CD4-positive, alpha-beta T cell treated with Interleukin-21 for 1 hour (primary cell): ENCODE measurements around the gene PARD3B.
A peak's percentile ranks its signal among the peaks of the same experiment; 100 is the strongest.

Source experiments
- DNase-seq: peaks from one replicate; pipeline ENCODE4 v3.0.0-alpha.2; 2020

PARD3B gene

GRCh38 chr2:205643391-205643885 lies 1098.2 kb downstream of the PARD3B start:
- DNase-seq, result no peak

GRCh38 chr2:205644018-205644417 lies 1098.7 kb downstream of the PARD3B start:
- DNase-seq, result no peak

- no peak for DNase-seq
Measured at GRCh38 chr2:205646680-205647079, 1101.4 kb downstream of the PARD3B start.

- DNase-seq, result no peak
Measured at GRCh38 chr2:205650450-205650849, 1105.2 kb downstream of the PARD3B start.

GRCh38 chr2:205650931-205651330 lies 1105.7 kb downstream of the PARD3B start:
- DNase-seq, result no peak

DNA sequence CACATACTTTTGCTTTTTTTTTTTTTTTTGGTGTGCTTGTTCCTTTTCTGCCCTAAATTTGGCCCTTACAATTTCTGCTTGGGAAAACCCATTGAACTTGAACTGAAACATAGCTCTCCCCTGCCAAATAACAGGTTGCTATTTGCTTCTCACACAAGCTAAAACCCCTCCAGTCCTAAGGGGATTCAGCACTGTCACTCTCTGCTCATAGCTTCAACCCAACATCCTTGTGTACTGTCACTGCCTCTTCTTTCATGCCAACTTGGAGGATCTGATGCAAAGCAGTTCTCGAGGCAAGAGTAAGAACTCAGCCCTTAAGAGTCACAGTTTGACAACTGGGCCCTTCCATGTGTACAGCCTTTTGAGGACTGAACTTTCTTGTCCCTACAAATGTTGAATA lies 1106.4 kb downstream of the PARD3B start:
- no peak for DNase-seq

GRCh38 chr2:205654878-205655605 lies 1109.8 kb downstream of the PARD3B start:
- DNase-seq, result no peak

DNA sequence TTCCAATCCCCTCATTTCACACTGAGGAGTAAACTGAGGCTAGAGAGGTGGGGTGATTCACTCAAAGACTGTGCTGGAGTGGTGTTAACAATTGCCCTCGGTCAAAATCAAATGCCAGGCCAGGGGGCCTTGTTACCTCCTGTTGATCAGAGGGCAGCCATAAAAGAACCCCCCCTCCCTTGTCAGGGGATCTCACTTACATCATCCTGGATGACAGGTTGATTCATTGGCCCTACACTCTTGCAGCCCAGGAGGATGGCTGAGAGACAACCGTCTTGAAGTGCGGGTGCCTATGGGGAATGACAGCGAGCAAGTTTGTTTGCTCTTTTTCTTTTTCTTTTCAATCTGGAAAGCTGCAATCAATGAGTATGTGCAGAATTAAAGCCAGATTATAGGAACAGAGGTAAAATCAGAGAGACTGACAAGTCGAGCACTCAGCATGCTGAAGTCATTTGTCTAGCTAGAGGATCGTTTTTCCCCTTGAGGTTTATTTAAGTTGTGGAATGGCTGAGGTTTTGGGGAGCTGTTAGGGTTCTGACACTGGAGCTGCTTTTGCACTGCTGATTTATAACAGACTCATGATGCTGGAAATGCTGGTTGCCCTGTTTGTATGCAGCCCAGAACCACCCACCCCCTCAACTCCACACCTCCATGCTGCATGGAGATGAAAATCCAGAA lies 1110.6 kb downstream of the PARD3B start:
- no peak for DNase-seq

DNA sequence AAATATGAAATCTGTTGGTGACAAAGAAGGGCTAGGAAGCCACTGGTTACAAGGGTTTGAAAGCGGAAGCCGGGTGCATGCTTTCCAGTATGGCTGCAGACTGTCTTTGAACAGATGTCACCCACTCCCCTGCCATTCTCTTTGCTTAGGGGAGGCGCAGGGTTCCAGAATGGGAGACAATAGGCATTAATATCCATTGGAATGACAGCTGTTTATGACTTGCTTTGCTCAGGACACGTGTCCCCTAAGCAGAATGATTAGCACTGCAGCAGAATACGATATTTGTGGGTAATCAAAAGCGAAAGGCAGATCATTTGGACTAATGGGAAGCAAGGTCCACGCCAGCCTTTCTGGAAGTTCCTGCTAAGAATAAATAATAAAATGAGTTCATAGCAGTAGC lies 1111.2 kb downstream of the PARD3B start:
- no peak for DNase-seq

GRCh38 chr2:205656941-205657340 lies 1111.7 kb downstream of the PARD3B start:
- no peak for DNase-seq

DNA sequence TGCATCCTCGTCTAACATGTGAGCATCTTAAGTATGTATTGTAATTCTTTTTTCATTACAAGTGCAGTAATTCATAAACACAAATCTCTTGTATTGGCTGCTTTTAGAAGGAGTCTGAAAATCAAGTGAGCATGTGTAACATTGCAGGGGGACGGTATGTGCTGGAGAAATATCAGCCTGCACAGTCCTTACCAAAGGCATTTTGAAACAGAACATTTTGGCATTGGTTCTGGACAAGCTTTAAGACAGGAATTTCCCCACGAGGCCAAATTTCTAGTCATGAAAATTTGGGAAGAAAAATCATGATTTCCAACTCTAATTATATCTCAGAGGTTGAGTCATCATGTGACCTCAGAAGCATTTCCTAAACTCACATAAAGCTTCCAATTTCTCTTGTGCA lies 1112.3 kb downstream of the PARD3B start:
- no peak for DNase-seq

GRCh38 chr2:205658068-205658467 lies 1112.8 kb downstream of the PARD3B start:
- no peak for DNase-seq

DNA sequence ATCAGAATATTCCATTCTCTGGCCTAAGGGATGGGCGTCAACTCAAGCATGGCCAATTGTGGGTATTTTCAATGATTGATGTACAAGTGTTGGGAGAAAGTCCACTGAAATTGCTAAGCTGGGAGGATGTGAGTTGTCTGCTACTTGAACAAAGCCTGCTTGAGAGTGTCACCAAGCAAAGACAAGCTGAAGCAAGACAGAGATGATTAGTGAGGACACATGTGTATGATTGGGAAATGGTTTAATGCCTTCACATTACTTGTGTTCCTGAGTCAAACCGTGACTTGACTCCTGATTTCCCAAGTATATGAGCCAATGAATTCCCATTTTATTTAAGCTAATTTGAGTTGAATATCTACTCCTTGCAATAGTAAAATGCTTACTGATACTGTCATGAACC lies 1113.3 kb downstream of the PARD3B start:
- no peak for DNase-seq

- no peak for DNase-seq
Measured at GRCh38 chr2:205659922-205660321, 1114.6 kb downstream of the PARD3B start.

DNA sequence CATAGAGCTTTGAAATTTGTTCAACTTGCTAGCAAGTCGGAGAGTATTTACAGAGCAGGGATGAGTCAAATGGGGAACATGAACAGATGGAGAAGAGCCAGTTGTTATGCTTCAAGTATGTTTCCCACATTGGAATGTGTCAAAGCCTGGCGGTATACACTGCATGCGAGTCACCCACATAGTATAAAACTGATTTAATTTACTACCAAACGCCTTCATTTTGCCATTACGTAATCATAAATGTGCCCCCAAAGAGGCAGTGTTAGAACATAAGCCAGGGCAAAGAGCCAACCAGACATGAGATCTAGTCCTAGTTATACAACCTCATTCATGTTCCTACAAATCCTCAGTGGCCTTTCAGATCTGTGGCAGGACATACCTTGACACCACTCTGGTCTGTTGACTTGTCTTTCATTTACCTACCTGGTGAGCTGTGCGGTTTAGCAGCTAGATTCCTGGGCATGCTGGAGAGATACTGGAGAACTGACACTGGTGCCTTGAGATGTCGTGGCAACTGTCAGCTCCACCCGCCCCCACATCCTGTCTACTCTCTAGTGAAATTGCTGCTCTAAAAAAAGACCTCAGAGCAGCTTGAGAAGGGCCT lies 1115.3 kb downstream of the PARD3B start:
- peak; percentile 2 for DNase-seq

GRCh38 chr2:205661281-205661680 lies 1116.0 kb downstream of the PARD3B start:
- no peak for DNase-seq

DNA sequence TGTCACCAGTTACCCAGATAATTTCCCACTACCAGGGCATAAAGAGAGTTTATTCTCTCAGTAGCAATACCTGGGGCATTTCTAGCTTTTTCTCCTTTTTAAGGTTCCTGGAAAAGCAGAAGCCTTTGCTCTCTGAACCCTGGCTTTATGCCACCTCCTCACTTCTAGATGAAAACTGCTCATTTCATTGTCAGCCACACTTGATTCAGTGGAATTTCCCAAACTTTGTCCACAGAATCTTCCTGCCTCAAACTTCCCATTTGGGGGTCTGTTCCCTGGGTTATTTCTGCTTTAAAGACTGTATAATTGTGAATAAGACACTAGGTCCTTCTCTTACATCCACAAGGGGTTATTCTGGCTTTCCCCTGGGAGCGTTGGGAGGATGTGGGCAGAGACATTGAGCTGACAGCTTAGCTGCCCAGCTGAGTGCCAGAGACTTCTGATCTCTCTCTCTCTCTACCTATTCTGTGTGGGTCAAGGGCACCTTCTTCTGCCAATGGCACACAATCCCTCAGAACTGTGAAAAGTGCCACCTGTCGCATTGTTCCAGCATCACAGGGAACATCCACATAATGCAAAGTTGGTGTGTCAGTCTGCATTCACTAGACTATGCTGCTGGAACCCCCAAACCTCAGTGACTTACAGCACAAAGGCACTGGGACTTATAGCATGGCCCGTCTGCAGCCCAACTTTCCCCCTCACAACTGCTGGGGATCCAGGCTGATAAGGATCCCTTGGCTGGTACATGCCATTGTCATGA lies 1117.1 kb downstream of the PARD3B start:
- DNase-seq, result no peak

DNA sequence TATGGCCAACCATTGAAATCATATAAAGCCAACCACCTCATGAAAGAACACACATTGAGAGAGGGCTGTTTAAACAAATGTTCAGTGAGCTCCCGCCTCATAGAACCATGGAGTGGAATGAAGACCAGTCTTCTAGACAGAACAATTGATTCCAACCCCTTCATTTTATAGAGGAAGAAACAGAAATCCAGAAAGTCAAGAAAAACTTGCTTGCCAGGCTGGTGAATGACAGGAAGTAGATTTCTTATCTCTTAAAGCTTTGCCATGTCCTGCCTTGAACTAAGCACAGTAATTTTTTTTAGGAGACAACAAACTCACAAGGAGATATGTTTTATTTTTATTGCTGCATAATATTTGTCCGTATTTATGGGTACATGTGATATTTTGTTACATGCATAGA lies 1120.5 kb downstream of the PARD3B start:
- DNase-seq, result no peak
